COLO668 (cell line): ENCODE results near the gene USP20.

Experiments
- DNase-seq: peaks from one replicate; lab custom pipeline; 2025; ENCODE audit not compliant: unreplicated experiment; lab: John Stamatoyannopoulos, UW

Gene USP20

GRCh38 chr9:129874261-129875101, 39.2 kb downstream of the USP20 start:
- DNase-seq, result no peak

- DNase-seq, result no peak
These were observed 39.9 kb downstream of the USP20 start for GRCh38 chr9:129875181-129875611.

- no peak for DNase-seq
These were observed 40.6 kb downstream of the USP20 start for GRCh38 chr9:129875687-129876395.

- no peak for DNase-seq
These were observed 41.6 kb downstream of the USP20 start for GRCh38 chr9:129876815-129877214.

- DNase-seq, result no peak
These were observed 43.0 kb downstream of the USP20 start for GRCh38 chr9:129878291-129878690.

GRCh38 chr9:129879103-129879699, 43.9 kb downstream of the USP20 start:
- no peak for DNase-seq

GRCh38 chr9:129879991-129880653, 44.9 kb downstream of the USP20 start:
- no peak for DNase-seq

- DNase-seq, result no peak
These were observed 45.6 kb downstream of the USP20 start for GRCh38 chr9:129880654-129881546.

- DNase-seq, result no peak
These were observed 46.5 kb downstream of the USP20 start for GRCh38 chr9:129881547-129882324.

GRCh38 chr9:129884220-129885017, 49.2 kb downstream of the USP20 start:
- DNase-seq, result peak; percentile 91

GRCh38 chr9:129885018-129885669, 49.9 kb downstream of the USP20 start:
- DNase-seq, result peak; percentile 64

GRCh38 chr9:129885670-129886106, 50.4 kb downstream of the USP20 start:
- peak; percentile 87 for DNase-seq

- no peak for DNase-seq
These were observed 51.2 kb downstream of the USP20 start for GRCh38 chr9:129886226-129887174.

- peak; percentile 8 for DNase-seq
These were observed 52.4 kb downstream of the USP20 start for GRCh38 chr9:129887334-129888292.

GRCh38 chr9:129888293-129889121, 53.2 kb downstream of the USP20 start:
- DNase-seq, result peak; percentile 52
